HCT116 (cell line): Measurements from ENCODE around the gene DEPDC4. TPM values are rescaled to one million over a fixed set of nuclear protein-coding genes. Genes with fewer than 3 reads are reported as not detected.

ENCODE experiments used
- ATAC-seq: fragments of 200-7000 bp; cut with Tn5 transposase; 2 replicates; pipeline ENCODE4 v1.9.1; 2020; ENCODE audit warnings: mild to moderate bottlenecking, moderate library complexity
- BruUV-seq: library from RNA; stranded (reverse); fragments of 400-500 nt; replicated peaks from 2 replicates; lab custom pipeline; 2021; lab: Mats Ljungman, UMichigan
- CTCF ChIA-PET: fragments of 300-600 bp; sonication (Branson Sonifier 250); formaldehyde crosslinking; loops from one replicate; lab custom pipeline; 2021; ENCODE audit warnings: antibody characterized with exemption; lab: Charles Lee
- POLR2A ChIA-PET: fragments of 300-600, 350-600 bp; sonication (Branson Sonifier 250); formaldehyde crosslinking; loops from one replicate; lab custom pipeline; 2021; ENCODE audit warnings: antibody characterized with exemption; lab: Charles Lee
- RAD21 ChIA-PET, 2 experiments: fragments of 300-600 bp; sonication (Branson Sonifier 250); formaldehyde crosslinking; loops; one replicate each; lab custom pipeline; 2023; ENCODE audit warnings: low total read pairs in 2 of 2; ENCODE audit not compliant: uncharacterized antibody in 2 of 2, unreplicated experiment in 2 of 2, low non-redundant PET in 1 of 2; lab: Charles Lee
- DNase-seq: peaks from one replicate; pipeline ENCODE4 v3.0.0-alpha.2; 2010; ENCODE audit warnings: low read depth, low spot score
- H2AFZ ChIP-seq: fragments of 200-600 bp; shearing (Covaris generic), sonication (generic); 2 replicates; pipeline ENCODE4 v1.6.1; 2017; ENCODE audit warnings: low read depth, mixed run types, mixed read lengths, antibody characterized with exemption, low read length; ENCODE audit not compliant: poor library complexity, severe bottlenecking
- H3K27ac ChIP-seq: 2 replicates; pipeline ENCODE4 v1.5.1; 2012; ENCODE audit warnings: low read depth, low read length
- H3K27me3 ChIP-seq: fragments of 200-600 bp; sonication (generic); 2 replicates; pipeline ENCODE4 v1.6.1; 2016; ENCODE audit warnings: mixed run types, low read length, mixed read lengths; ENCODE audit not compliant: insufficient read depth
- H3K36me3 ChIP-seq, 2 experiments: fragments of 200-500 bp in 1 of 2; fragments of 200-600 bp in 1 of 2; sonication (Bioruptor generic) in 1 of 2; sonication (generic) in 1 of 2; 2 replicates each; pipeline versions ENCODE4 v1.5.1 to v1.6.1; 2014 to 2016; ENCODE audit warnings: low read length in 2 of 2, inconsistent platforms in 1 of 2, mixed read lengths in 1 of 2, mixed run types in 1 of 2; ENCODE audit not compliant: insufficient read depth in 2 of 2, control insufficient read depth in 1 of 2
- H3K4me1 ChIP-seq, 2 experiments: fragments of 200-600 bp in 1 of 2; sonication (generic) in 1 of 2; 2 replicates each; pipeline versions ENCODE4 v1.5.1 to v1.6.1; 2012 to 2017; ENCODE audit warnings: low read length in 2 of 2, inconsistent platforms in 1 of 2, mild to moderate bottlenecking in 1 of 2, mixed read lengths in 1 of 2, mixed run types in 1 of 2, moderate library complexity in 1 of 2; ENCODE audit not compliant: insufficient read depth in 2 of 2, control insufficient read depth in 1 of 2
- H3K4me2 ChIP-seq: fragments of 200-600 bp; sonication (generic); 2 replicates; pipeline ENCODE4 v1.6.1; 2017; ENCODE audit warnings: mixed run types, low read length, mixed read lengths
- H3K4me3 ChIP-seq, 2 experiments: fragments of 200-600 bp in 1 of 2; sonication (generic) in 1 of 2; replicated peaks in 1 of 2; 2 replicates each; pipeline ENCODE4 v1.5.1; 2011 to 2016; ENCODE audit warnings: low read length in 2 of 2, control low read depth in 1 of 2, low read depth in 1 of 2, mild to moderate bottlenecking in 1 of 2, mixed read lengths in 1 of 2, mixed run types in 1 of 2
- H3K79me2 ChIP-seq: fragments of 200-600 bp; sonication (generic); 2 replicates; pipeline ENCODE4 v1.6.1; 2017; ENCODE audit warnings: mild to moderate bottlenecking, mixed run types, low read length, moderate library complexity, mixed read lengths; ENCODE audit not compliant: insufficient read depth
- H3K9ac ChIP-seq: fragments of 200-600 bp; sonication (generic); 2 replicates; pipeline ENCODE4 v1.6.1; 2016; ENCODE audit warnings: low read length, mixed read lengths
- H3K9me2 ChIP-seq: fragments of 200-600 bp; sonication (generic), shearing (Covaris generic); 2 replicates; pipeline ENCODE4 v1.6.1; 2017; ENCODE audit warnings: mixed run types, mild to moderate bottlenecking, moderate library complexity; ENCODE audit not compliant: insufficient read depth
- H3K9me3 ChIP-seq, 2 experiments: fragments of 200-500 bp in 1 of 2; fragments of 200-600 bp in 1 of 2; sonication (Bioruptor generic) in 1 of 2; sonication (generic) in 1 of 2; 2 replicates each; pipeline ENCODE4 v1.6.1; 2014 to 2017; ENCODE audit warnings: low read length in 2 of 2, mixed read lengths in 2 of 2, inconsistent platforms in 1 of 2, low read depth in 1 of 2, mild to moderate bottlenecking in 1 of 2, mixed run types in 1 of 2, moderate library complexity in 1 of 2; ENCODE audit not compliant: control insufficient read depth in 1 of 2, insufficient read depth in 1 of 2
- H4K20me1 ChIP-seq: fragments of 200-600 bp; sonication (generic), shearing (Covaris generic); 2 replicates; pipeline ENCODE4 v1.6.1; 2017; ENCODE audit warnings: mixed run types, mild to moderate bottlenecking, moderate library complexity; ENCODE audit not compliant: insufficient read depth
- CBX3 ChIP-seq: IDR thresholded peaks from 2 replicates; pipeline ENCODE4 v1.6.1; 2012; ENCODE audit warnings: low read depth
- CEBPB ChIP-seq: IDR thresholded peaks from 2 replicates; pipeline ENCODE4 v1.6.1; 2012; ENCODE audit warnings: low read depth
- ELF1 ChIP-seq: IDR thresholded peaks from 2 replicates; pipeline ENCODE4 v1.6.1; 2012; ENCODE audit warnings: low read depth, borderline replicate concordance
- EZH2 ChIP-seq: fragments of 200-600 bp; sonication (generic); IDR thresholded peaks from 2 replicates; pipeline ENCODE4 v1.6.1; 2017; ENCODE audit warnings: antibody characterized with exemption, mixed run types
- JUND ChIP-seq: IDR thresholded peaks from 2 replicates; pipeline ENCODE4 v1.6.1; 2012
- POLR2A ChIP-seq: IDR thresholded peaks from 2 replicates; pipeline ENCODE4 v1.7.0; 2011; ENCODE audit warnings: borderline replicate concordance; ENCODE audit not compliant: insufficient read depth, insufficient read length; ENCODE audit errors: extremely low read depth
- RAD21 ChIP-seq: IDR thresholded peaks from 2 replicates; pipeline ENCODE4 v1.6.1; 2012; ENCODE audit warnings: low read depth, mild to moderate bottlenecking
- SIN3A ChIP-seq: IDR thresholded peaks from 2 replicates; pipeline ENCODE4 v1.6.1; 2012; ENCODE audit warnings: low read depth
- SP1 ChIP-seq: IDR thresholded peaks from 2 replicates; pipeline ENCODE4 v1.6.1; 2012; ENCODE audit warnings: low read depth
- SRF ChIP-seq: IDR thresholded peaks from 2 replicates; pipeline ENCODE4 v1.6.1; 2012; ENCODE audit warnings: low read depth
- TCF7L2 ChIP-seq: IDR thresholded peaks from 2 replicates; pipeline ENCODE4 v1.7.0; 2011; ENCODE audit warnings: borderline replicate concordance, inconsistent platforms; ENCODE audit not compliant: insufficient read depth, insufficient read length; ENCODE audit errors: extremely low read depth
- ZFX ChIP-seq: fragments of 450-650 bp; IDR thresholded peaks from 2 replicates; pipeline ENCODE4 v1.6.1; 2017
- ZNF274 ChIP-seq: fragments of 200-500 bp; sonication (Bioruptor generic); IDR thresholded peaks from 2 replicates; pipeline ENCODE4 v1.6.1; 2014; ENCODE audit warnings: mild to moderate bottlenecking, low read depth, low read length, inconsistent platforms
- intact Hi-C: fragments of 100-400 bp; cut with micrococcal nuclease; formaldehyde crosslinking; loops from 2 replicates; pipeline ENCODE4 v1.10.0; 2022
- total RNA-seq: library from RNA; stranded (reverse); gene quantifications from one replicate; pipeline ENCODE4 v1.2.1, GENCODE V29; 2021; ENCODE audit not compliant: unreplicated experiment
- TF ChIP-seq, protein P1 (sequence below): IDR thresholded peaks from 2 replicates; pipeline ENCODE4 v1.6.1; 2012
- TF ChIP-seq, protein P2 (sequence below), 3 experiments: fragments of 200-600 bp in 1 of 3; sonication (generic) in 1 of 3; IDR thresholded peaks in 2 of 3; conservative IDR thresholded peaks in 1 of 3; 2 replicates each; pipeline ENCODE4 v1.5.1; 2012 to 2017; ENCODE audit warnings: low read depth in 2 of 3, low read length in 2 of 3, antibody characterized with exemption in 1 of 3, borderline replicate concordance in 1 of 3, control low read depth in 1 of 3, mild to moderate bottlenecking in 1 of 3, mixed read lengths in 1 of 3, mixed run types in 1 of 3, moderate library complexity in 1 of 3; ENCODE audit not compliant: insufficient read depth in 1 of 3

DEPDC4 gene
- total RNA-seq, 1 experiment from 2014 or later, result 3.4 TPM

- TF ChIP-seq EZH2 (no peak), JUND (no peak), CEBPB (no peak), RAD21 (no peak), ZNF274 (no peak), ELF1 (no peak), CBX3 (no peak), SP1 (no peak), SRF (no peak), TCF7L2 (no peak), SIN3A (no peak), POLR2A (no peak), ZFX (no peak)
- TF ChIP-seq, protein P1, sequence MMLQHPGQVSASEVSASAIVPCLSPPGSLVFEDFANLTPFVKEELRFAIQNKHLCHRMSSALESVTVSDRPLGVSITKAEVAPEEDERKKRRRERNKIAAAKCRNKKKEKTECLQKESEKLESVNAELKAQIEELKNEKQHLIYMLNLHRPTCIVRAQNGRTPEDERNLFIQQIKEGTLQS, result no peak
- TF ChIP-seq, protein P2, sequence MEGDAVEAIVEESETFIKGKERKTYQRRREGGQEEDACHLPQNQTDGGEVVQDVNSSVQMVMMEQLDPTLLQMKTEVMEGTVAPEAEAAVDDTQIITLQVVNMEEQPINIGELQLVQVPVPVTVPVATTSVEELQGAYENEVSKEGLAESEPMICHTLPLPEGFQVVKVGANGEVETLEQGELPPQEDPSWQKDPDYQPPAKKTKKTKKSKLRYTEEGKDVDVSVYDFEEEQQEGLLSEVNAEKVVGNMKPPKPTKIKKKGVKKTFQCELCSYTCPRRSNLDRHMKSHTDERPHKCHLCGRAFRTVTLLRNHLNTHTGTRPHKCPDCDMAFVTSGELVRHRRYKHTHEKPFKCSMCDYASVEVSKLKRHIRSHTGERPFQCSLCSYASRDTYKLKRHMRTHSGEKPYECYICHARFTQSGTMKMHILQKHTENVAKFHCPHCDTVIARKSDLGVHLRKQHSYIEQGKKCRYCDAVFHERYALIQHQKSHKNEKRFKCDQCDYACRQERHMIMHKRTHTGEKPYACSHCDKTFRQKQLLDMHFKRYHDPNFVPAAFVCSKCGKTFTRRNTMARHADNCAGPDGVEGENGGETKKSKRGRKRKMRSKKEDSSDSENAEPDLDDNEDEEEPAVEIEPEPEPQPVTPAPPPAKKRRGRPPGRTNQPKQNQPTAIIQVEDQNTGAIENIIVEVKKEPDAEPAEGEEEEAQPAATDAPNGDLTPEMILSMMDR (IDR thresholded peaks at IDR 0.05 in 2 of 3, conservative IDR thresholded peaks at IDR 0.05 in 1 of 3; ENCODE audit: borderline replicate concordance in 1 of 3, insufficient read depth in 1 of 3, low read depth in 2 of 3, low read length in 2 of 3), result no peak
- H3K27ac ChIP-seq, result no peak overlapping the region
- H3K36me3 ChIP-seq, result peaks cover 0 to 19% of the 10 kb centered on the region in 2 experiments; a peak in 1 of 4 replicates
- H3K79me2 ChIP-seq, result peaks cover 5% of the 10 kb centered on the region; the same call in 1 of the 2 replicates
- no peaks in the 10 kb centered on the region for H3K9me2 ChIP-seq
- ChIA-PET RAD21 (no interaction called here), CTCF (no interaction called here), POLR2A (no interaction called here)
- H3K9me3 ChIP-seq, result no peaks in the 10 kb centered on the region
- intact Hi-C loops, result no loop called here
- DNase-seq, result no peak
- no peak overlapping the region for H3K9ac ChIP-seq
- no peak overlapping the region for H3K4me3 ChIP-seq
- H3K27me3 ChIP-seq, result no peaks in the 10 kb centered on the region
- no peak overlapping the region for H2AFZ ChIP-seq
- no peak overlapping the region for H3K4me2 ChIP-seq
- H4K20me1 ChIP-seq, result no peaks in the 10 kb centered on the region
- ATAC-seq, result no peak
- no TSS peak for BruUV-seq
- peaks cover 0 to 6% of the 10 kb centered on the region in 2 experiments; a peak in 1 of 4 replicates for H3K4me1 ChIP-seq
These were observed 73.8 kb downstream of the DEPDC4 start for GRCh38 chr12:100193085-100193484.

Other genes with a start within 250 kb of the DEPDC4 start
- 24.5 TPM for gene BLTP3B, start 124.2 kb downstream of the DEPDC4 start, total RNA-seq
- 40.4 TPM for gene ACTR6, start 66.3 kb downstream of the DEPDC4 start, total RNA-seq
- gene SCYL2, start 98 bp upstream of the DEPDC4 start, total RNA-seq, result 31.7 TPM
- gene SLC17A8, start 90.0 kb upstream of the DEPDC4 start, total RNA-seq, result not detected
- gene NR1H4, start 206.8 kb upstream of the DEPDC4 start, total RNA-seq, result not detected